KOPT-K1 (cell line): ENCODE measurements around the gene KRT81.
"Not testable (repeated sequence)": the region's sequence is repeated elsewhere in the genome, so short reads cannot be mapped to it uniquely, and the experiment has no call there.

ENCODE experiments used
- H3K27ac ChIP-seq: fragments of 200-600 bp; sonication (generic); 2 replicates; pipeline ENCODE4 v1.5.1; 2016; ENCODE audit warnings: antibody characterized with exemption, mild to moderate bottlenecking, low read depth, low read length; ENCODE audit not compliant: poor library complexity, severe bottlenecking
- H3K36me3 ChIP-seq: fragments of 200-600 bp; sonication (generic); 2 replicates; pipeline ENCODE4 v1.5.1; 2017; ENCODE audit warnings: antibody characterized with exemption, mild to moderate bottlenecking, low read length, moderate library complexity; ENCODE audit not compliant: insufficient read depth
- H3K9me3 ChIP-seq: fragments of 200-600 bp; sonication (generic); 2 replicates; pipeline ENCODE4 v1.5.1; 2017; ENCODE audit warnings: antibody characterized with exemption, low read length, mild to moderate bottlenecking; ENCODE audit not compliant: insufficient read depth, poor library complexity, severe bottlenecking

Gene KRT81

GRCh38 chr12:52293926-52294325 is 2.6 kb upstream of the KRT81 start:
- Histone ChIP-seq H3K36me3 (no peaks in the 10 kb centered on the region), H3K27ac (no peak overlapping the region)

GRCh38 chr12:52290483-52291134 is 725 bp downstream of the KRT81 start:
- not testable (repeated sequence) for H3K9me3 ChIP-seq, H3K27ac ChIP-seq, H3K36me3 ChIP-seq

More at GRCh38 chr12:52293926-52294325, 2.6 kb upstream of the KRT81 start:
- no peaks in the 10 kb centered on the region for H3K9me3 ChIP-seq

DNA sequence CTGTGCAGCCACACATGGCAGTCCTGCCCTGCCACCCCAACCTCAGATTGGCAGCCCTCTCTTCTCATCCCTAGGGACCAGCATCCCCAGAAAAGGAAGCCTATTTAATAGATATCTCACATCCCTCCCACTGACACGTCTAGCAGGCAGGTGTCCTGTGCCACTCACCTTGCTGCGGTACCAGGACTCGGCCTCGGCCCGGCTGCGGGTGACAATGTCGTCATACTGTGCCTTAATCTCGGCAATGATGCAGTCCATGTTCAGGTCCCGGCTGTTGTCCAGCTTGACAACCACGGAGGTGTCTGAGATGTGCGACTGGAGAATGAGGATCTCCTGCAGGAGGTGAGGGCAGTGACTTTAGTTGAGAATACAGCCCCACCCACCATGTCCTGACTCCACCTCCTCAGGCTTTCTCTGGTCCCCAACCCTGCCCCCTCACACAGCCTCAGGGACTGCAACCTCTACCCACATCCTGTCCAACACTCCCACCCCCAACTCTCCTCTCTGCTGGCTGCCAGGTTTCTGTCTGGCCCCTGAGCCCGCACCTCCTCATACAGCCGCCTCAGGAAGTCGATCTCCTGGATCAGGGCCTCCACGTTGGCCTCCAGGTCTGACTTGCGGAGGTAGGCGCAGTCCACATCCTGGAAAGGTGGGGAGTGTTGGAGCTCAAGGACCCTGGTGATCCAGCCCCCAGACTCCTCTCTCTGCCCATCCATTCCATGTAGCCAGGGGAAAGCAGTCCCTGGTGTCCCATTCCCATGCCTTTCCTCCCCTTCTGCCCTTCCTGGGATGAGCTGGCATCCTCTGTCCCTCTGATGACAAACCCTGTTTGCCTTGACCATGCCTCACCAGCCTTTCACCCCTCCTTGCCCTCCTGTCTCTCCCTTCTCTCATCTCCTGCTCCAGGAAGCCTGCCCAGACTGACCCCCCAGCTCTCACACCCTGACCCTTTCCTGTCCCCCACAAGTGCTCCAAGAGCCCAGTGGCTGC is 3.2 kb downstream of the KRT81 start:
- H3K27ac ChIP-seq, H3K36me3 ChIP-seq, H3K9me3 ChIP-seq: not testable (repeated sequence)

GRCh38 chr12:52286857-52287785 is 4.2 kb downstream of the KRT81 start:
- not testable (repeated sequence) for H3K9me3 ChIP-seq, H3K27ac ChIP-seq, H3K36me3 ChIP-seq

DNA sequence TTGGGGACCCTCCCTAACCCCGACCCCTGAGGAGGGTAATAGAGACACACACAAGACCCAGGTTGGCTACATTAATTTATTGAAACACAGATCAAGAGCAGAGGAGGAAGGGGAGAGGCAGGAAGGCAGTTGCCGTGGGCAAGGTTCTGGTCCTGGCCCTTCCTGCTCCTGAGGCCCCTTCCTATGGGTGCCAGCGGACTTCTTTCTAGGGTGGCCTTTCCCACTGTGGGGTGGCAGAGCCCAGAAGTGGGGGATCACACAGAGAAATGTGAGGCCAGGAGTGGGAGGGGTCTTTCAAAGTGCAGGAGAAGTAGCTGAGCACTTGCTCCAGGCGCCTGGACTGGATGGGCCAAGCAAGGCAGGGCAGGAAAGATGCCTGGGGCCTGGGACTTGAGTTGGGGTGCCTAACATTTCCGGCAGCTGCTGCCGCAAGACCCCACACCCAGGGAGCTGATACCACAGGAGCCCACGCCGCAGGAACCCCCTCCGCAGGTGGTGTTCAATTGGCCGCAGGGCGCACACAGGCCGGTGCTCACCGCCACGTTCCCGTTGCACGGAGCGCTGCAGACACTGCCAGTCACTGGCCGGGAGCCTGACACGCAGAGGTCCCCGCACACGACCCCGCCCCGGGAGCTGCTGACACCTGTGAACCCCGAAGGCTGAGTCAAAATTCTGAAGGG is 5.3 kb downstream of the KRT81 start:
- H3K36me3 ChIP-seq, result no peaks in the 10 kb centered on the region
- H3K27ac ChIP-seq, result no peak overlapping the region
- no peaks in the 10 kb centered on the region for H3K9me3 ChIP-seq

DNA sequence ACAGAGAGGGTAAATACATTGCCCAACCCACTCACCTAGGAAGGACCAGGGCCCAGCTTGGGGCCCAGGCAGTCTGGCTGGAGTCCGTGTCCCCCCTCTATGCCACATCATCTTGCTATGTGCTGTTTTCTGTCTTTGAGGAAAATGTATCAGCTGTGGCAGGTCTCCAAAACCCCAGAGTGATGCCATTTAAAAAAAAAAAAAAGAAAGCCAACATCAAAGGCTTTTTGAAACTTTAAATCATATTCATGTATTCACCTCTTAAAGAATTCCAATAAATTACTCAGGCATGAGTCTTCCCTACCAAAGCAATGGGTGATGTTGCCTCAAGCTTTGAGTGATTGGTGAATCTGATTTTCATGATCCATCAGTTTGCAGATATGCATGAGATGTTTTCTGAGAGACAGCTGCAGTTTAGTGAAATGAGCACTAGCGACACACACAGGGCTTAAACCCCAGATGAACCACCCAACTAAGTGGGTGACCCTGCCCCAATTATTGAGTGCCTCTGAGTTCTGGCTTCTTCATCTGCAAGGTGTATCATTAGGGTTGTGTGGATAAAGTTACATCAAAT is 6.1 kb downstream of the KRT81 start:
- no peaks in the 10 kb centered on the region for H3K36me3 ChIP-seq
- no peak overlapping the region for H3K27ac ChIP-seq
- H3K9me3 ChIP-seq, result no peaks in the 10 kb centered on the region

DNA sequence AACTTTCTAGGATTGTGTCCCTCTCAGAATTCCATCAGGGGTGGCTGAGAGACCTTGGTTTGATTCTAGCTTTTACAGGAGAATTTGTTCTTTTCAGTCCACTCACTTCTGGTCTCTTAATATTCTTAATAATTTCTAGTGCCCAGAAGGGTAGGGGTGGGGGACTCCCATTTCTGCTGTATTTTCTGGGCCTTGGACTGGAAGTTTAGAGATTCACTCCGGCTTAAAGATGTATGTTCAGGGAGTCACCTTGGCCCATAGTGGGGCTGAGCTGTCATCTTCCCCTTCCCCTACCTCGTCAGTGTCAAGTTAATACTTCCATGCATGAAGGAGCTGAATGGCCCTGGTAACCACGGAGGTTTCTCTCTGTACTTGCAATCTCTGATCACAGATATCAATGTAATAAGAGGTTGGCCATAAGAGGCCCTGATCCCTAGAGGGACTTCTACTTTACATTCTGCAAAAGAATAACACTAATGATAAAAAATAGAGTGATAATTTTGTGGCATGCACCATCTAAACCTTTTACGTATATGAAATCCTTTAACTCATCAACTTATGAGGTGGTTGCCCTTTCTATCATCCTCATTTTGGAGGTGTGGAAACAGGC is 6.7 kb downstream of the KRT81 start:
- H3K36me3 ChIP-seq, result no peaks in the 10 kb centered on the region
- no peaks in the 10 kb centered on the region for H3K9me3 ChIP-seq
- H3K27ac ChIP-seq, result no peak overlapping the region

DNA sequence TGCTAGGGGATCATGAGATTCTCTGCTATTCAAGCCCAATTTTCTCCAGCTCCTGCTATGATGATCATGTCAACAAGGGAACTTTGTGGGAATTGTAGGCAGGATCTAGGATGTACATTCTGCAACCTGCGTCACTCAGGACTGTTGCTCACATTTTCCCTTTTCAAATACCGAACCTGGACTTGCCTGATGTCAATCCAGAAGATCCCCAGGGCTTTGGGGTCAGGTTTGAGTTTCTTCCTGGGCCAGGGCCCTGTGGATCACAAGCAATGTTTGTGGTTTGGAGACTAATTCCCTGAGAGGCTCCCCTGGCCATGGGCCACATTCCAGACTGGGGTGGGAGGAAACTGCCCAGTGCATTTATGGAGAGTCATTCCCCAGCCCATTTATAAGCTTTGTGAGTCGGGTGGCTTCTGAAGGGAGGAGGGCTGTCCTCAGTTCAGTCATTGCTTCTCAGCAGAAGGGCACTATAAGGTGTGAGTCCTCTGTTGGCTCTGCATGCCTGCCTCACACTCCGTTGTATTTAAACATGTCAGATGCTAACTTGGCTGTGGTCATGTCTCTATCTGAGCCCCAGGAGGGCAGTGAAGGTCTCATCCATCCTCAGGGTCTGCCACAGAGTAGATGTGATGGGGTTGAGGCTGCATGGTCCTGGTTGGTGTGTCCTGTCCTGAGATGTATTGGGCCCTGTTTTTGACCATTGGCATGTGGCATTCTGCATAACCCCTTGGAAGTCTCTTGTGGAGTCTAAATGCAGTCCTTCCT is 10.4 kb downstream of the KRT81 start:
- no peak overlapping the region for H3K27ac ChIP-seq
- H3K9me3 ChIP-seq, result no peaks in the 10 kb centered on the region
- no peaks in the 10 kb centered on the region for H3K36me3 ChIP-seq

GRCh38 chr12:52280319-52280795 is 11.0 kb downstream of the KRT81 start:
- H3K27ac ChIP-seq, result no peak overlapping the region
- H3K36me3 ChIP-seq, result no peaks in the 10 kb centered on the region
- no peaks in the 10 kb centered on the region for H3K9me3 ChIP-seq

- H3K27ac ChIP-seq, result no peak overlapping the region
- no peaks in the 10 kb centered on the region for H3K36me3 ChIP-seq
- H3K9me3 ChIP-seq, result no peaks in the 10 kb centered on the region
Measured at GRCh38 chr12:52279422-52280318, 11.7 kb downstream of the KRT81 start.

DNA sequence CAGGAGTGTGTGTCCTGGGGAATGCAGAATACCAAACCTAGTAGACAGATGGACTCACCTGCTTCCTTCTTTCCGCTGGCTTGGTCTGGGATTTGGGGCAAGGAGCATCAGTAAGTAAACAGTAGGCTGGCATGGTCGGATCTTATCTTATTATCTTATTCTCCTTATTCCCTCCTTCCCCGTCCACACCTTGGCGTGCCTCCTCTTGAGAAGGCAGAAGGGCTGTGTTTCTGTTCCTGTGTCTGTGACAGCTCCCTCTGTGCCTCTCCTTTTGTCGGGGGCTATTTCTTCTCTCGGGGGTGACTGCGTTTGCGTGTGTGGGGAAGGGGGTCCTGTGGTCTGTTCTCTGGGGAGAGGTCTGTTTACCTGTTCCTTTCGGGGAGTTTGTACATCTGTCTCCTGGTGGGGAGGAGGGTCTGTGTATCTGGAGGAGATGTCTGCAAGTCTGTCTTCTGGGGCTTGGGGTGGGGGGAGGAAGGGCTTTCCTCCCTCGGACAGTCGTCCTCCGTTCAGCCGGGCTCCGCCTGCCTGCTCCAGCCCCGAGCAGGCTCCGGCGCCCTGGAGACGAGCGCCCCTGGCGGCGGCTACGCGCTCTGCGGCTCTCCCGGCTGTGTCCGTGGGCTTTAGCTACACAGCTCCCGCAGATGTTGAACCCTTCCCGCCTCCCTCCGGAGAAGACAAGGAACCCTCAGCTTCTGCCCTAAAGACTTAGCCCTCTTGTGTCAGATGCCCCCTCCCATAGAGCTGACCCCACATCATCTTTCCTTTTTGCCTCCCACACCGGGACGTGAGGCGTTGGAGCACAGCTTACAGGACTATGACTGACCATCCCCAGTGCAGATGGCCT is 12.5 kb downstream of the KRT81 start:
- Histone ChIP-seq H3K9me3 (no peaks in the 10 kb centered on the region), H3K36me3 (no peaks in the 10 kb centered on the region), H3K27ac (no peak overlapping the region)
